ENCODE measurements around the gene URI1.

DNA sequence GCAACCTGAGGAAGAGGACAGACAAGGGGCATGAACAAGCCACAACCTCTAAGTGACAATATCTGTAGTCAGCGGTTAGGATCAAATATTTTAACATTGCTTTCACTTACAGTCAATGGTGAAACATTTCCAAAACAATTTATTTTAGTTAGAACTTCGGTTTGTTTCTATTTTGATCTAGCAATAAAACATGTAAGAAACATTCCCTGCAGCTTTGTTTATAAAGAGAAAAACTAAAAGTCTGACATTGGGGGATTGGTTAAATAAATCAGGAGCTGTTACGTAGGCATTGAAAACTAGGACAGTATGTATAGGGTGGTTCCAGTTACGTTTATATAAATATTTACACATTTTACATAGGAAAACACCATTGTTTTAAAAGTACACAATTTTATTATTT lies 3.4 kb downstream of the URI1 start:
- TF ChIP-seq EZH2 (IDR thresholded peaks at IDR 0.05; ENCODE audit: insufficient read depth, poor library complexity, severe bottlenecking), result no peak
- no peak for TF ChIP-seq EZH2phosphoT487 (IDR thresholded peaks at IDR 0.05; ENCODE audit: insufficient read depth, low read depth)

All from GM23248 (cell line).